Hematopoietic multipotent progenitor cell treated with erythropoietin and hydrocortisone succinate and interleukin-3 and kit ligand, for 6 days (in vitro differentiated cells): ENCODE measurements around the gene SCUBE2.
A peak's percentile ranks its signal among the peaks of the same experiment; 100 is the strongest.

ENCODE experiments used
- DNase-seq: peaks from one replicate; pipeline ENCODE4 v3.0.0-alpha.2; 2015

The SCUBE2 gene

GRCh38 chr11:9073466-9074225 lies 17.8 kb downstream of the SCUBE2 start:
- DNase-seq = no peak

- DNase-seq = no peak
Observed at GRCh38 chr11:9072626-9073176, 18.7 kb downstream of the SCUBE2 start.

- DNase-seq = no peak
Observed at GRCh38 chr11:9071692-9072091, 19.7 kb downstream of the SCUBE2 start.

- no peak for DNase-seq
Observed at GRCh38 chr11:9070749-9071491, 20.5 kb downstream of the SCUBE2 start.

- no peak for DNase-seq
Observed at GRCh38 chr11:9069862-9070470, 21.4 kb downstream of the SCUBE2 start.

GRCh38 chr11:9069256-9069655 lies 22.1 kb downstream of the SCUBE2 start:
- no peak for DNase-seq

GRCh38 chr11:9066433-9066925 lies 24.9 kb downstream of the SCUBE2 start:
- DNase-seq = no peak

GRCh38 chr11:9065607-9066432 lies 25.6 kb downstream of the SCUBE2 start:
- DNase-seq = no peak

- no peak for DNase-seq
Observed at GRCh38 chr11:9061807-9062206, 29.6 kb downstream of the SCUBE2 start.

GRCh38 chr11:9060700-9061111 lies 30.7 kb downstream of the SCUBE2 start:
- peak; percentile 46 for DNase-seq

- DNase-seq = no peak
Observed at GRCh38 chr11:9059406-9059805, 32.0 kb downstream of the SCUBE2 start.

- no peak for DNase-seq
Observed at GRCh38 chr11:9057888-9058287, 33.5 kb downstream of the SCUBE2 start.

- DNase-seq = no peak
Observed at GRCh38 chr11:9057007-9057406, 34.4 kb downstream of the SCUBE2 start.

- DNase-seq = no peak
Observed at GRCh38 chr11:9056467-9056866, 34.9 kb downstream of the SCUBE2 start.

GRCh38 chr11:9053316-9054035 lies 37.9 kb downstream of the SCUBE2 start:
- DNase-seq = no peak

GRCh38 chr11:9052316-9052715 lies 39.1 kb downstream of the SCUBE2 start:
- DNase-seq = no peak

- no peak for DNase-seq
Observed at GRCh38 chr11:9049959-9050358, 41.4 kb downstream of the SCUBE2 start.

- no peak for DNase-seq
Observed at GRCh38 chr11:9047964-9048523, 43.4 kb downstream of the SCUBE2 start.

GRCh38 chr11:9046481-9046880 lies 44.9 kb downstream of the SCUBE2 start:
- DNase-seq = no peak

- no peak for DNase-seq
Observed at GRCh38 chr11:9042488-9042887, 48.9 kb downstream of the SCUBE2 start.

- no peak for DNase-seq
Observed at GRCh38 chr11:9041747-9042146, 49.7 kb downstream of the SCUBE2 start.

- DNase-seq = no peak
Observed at GRCh38 chr11:9040410-9040809, 51.0 kb downstream of the SCUBE2 start.
